GM12873 (cell line): ENCODE data around the gene LYSMD3.

Experiments
- TF ChIP-seq, protein P1 (sequence below): IDR thresholded peaks from 2 replicates; pipeline ENCODE4 v1.5.1; 2012; ENCODE audit warnings: low read depth, mild to moderate bottlenecking, moderate library complexity, low read length, control low read depth; ENCODE audit not compliant: insufficient read depth; ENCODE audit errors: missing control alignments

The LYSMD3 gene

DNA sequence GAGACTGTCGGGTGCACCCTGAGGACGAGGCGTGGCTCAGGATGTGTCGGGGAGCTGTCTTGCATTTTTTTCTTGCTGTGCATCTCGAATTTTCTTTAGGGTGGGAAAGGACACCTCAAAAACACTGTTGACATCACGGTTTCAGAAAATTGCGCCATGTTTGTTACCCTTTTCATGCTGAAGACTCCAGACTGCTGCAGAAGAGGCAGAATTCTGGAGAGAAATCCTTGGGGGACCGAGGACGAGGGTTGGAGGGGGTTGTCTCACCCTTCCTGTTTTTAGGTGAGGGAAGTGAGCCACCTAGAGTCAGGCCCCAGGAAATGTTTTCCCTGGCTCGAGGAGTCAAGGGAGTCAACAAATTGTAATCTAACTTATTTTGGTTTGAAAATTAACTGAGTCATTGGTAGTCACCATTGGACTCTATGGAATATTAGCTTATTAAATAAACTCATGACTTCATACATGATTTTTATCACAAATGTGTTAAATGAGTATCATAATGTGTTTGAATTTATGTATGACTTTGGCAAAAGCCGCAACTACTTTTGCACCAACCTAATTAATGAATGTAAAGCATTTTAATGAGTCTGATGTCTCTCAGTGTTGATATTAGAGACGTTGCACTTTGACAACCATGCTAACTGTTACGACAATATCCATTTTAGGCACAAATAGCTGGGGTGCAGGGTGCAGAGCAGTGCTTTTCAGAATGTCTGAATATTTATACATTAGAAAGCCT lies 724 bp upstream of the LYSMD3 start:
- TF ChIP-seq, protein P1, sequence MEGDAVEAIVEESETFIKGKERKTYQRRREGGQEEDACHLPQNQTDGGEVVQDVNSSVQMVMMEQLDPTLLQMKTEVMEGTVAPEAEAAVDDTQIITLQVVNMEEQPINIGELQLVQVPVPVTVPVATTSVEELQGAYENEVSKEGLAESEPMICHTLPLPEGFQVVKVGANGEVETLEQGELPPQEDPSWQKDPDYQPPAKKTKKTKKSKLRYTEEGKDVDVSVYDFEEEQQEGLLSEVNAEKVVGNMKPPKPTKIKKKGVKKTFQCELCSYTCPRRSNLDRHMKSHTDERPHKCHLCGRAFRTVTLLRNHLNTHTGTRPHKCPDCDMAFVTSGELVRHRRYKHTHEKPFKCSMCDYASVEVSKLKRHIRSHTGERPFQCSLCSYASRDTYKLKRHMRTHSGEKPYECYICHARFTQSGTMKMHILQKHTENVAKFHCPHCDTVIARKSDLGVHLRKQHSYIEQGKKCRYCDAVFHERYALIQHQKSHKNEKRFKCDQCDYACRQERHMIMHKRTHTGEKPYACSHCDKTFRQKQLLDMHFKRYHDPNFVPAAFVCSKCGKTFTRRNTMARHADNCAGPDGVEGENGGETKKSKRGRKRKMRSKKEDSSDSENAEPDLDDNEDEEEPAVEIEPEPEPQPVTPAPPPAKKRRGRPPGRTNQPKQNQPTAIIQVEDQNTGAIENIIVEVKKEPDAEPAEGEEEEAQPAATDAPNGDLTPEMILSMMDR, result peak; percentile 69

DNA sequence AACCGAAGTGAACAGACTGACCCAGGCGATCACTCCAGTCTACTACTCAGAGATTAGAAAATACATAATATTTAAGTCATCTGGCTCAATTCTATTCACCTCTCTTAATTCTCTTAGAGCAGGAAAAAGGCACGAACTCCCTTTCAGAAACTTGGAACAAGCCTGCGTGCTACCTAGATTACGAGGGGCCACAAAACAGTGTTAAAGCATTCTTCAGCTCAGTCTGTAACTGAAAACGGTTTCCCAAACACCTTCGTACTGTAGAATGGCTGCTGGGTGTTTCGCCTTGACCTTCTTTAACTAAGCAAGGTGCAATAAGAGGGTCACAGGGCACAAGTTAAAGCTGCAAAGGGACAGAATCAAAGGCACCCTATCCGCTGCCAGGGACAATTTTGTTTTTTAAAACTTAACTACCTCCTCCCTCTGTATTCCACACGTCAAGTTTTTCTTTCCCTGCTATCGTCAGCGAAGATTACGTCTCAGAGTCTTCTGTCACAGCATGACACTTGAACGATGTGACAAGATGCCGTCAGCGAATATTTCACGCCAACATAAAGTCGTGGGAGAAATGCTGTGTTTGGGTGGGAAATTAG lies 687 bp downstream of the LYSMD3 start:
- TF ChIP-seq, protein P1, result no peak

DNA sequence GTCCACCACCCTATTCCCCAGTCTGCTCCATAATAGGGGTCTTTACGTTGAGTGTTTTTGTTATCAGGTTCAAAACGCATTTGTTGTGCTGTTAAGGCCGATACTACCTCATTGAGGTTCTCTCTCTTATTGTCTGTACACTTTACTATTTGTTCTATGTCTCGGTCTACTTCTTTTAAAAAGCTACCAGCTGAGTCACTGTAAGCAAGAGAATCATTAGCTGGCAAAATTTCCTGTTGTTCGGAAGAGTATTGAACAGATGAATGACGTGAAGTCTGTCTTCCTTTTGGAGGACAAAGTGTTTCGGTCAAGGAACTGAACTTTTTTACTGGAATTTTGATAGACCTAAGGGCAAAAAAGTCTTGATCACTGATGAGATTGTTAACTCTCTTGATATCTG lies 10.3 kb downstream of the LYSMD3 start:
- TF ChIP-seq, protein P1, result no peak

DNA sequence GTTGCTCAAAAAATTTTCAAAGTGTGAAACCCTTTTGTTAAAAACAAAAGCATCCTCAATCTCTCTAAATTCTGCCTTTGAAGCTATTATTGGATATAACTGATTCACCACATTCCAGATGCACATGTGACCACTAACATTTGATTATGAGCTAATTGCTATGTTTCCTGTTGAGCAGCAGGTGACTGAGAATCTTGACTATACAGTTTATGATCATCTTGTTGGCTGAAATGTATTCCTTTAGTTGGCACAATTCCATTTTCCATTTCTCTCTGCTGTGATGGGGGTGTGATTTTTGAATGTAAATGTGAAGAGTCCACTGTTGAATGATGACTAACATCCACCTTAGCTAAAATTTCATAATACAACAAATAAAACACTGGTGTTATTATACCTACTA lies 10.7 kb downstream of the LYSMD3 start:
- TF ChIP-seq, protein P1, result no peak

DNA sequence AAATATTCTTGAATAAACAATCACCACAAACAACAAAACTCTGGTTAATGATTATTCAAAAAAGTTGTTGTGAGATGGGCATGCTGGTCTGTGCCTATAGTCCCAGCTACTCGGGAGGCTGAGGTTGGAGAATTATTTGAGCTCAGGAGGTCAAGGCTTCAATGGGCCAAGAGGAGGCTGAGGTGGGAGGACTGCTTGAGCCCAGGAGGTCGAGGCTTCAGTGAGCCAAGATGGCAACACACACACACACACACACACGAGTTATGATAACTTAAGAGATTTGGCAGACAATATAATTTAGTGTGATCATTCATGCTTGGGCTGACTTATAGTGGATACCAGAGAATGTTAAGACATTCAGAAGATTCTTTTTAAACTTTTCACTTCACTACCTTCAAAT lies 14.9 kb downstream of the LYSMD3 start:
- TF ChIP-seq, protein P1, result no peak

DNA sequence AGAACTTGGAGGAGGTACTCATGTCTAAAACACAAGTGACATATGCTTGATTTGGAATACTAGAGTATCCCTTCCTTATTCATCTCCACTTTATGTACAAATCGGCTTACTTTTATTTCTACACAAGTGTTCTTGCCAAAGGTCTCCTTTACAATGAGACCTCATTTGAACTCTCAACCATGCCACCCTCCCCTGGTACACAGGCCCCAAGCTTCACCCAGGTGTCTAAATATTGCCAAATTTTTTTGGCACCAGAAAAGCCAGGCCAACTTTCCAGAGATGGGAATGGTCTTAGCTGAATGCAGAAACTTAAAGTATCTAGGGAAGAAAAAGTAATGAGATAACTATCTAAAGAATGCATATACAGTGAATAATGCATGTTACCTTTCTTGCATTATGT lies 18.9 kb downstream of the LYSMD3 start:
- TF ChIP-seq, protein P1, result no peak

DNA sequence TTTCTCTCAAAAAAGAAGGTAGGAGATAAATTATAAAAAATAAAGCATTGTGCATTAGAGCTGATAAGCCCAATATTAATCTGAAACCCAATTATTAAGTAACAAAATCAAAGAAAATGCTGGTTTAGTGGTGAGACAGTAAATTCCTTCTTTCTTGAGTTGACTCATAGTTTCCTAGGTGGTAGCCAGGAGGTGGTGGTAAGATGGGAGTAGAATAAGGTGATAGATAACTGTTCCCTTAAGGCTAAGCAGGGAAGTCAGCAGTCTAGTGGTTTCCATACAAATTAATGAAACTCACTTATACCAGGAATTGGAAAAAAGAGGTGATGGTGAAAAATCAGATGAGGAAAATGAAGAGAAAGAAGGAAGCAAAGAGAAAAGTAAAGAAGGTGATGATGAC lies 23.2 kb downstream of the LYSMD3 start:
- TF ChIP-seq, protein P1, result no peak
